A673 (cell line): ENCODE measurements around the gene QPCTL. TPM values are rescaled to one million over a fixed set of nuclear protein-coding genes. Genes with fewer than 3 reads are reported as not detected.

Experiments
- BruUV-seq: library from RNA; stranded (reverse); fragments of 400-500 nt; replicated peaks from 2 replicates; lab custom pipeline; 2021; lab: Mats Ljungman, UMichigan
- CTCF ChIA-PET: fragments of 300-600 bp; sonication (Branson Sonifier 250); formaldehyde crosslinking; loops from one replicate; lab custom pipeline; 2022; ENCODE audit warnings: antibody characterized with exemption; lab: Charles Lee
- POLR2A ChIA-PET: fragments of 300-600 bp; sonication (Branson Sonifier 250); formaldehyde crosslinking; loops from one replicate; lab custom pipeline; 2022; ENCODE audit warnings: antibody characterized with exemption; ENCODE audit not compliant: low non-redundant PET; lab: Charles Lee
- DNase-seq: peaks from one replicate; pipeline ENCODE4 v3.0.0-alpha.2; 2015; ENCODE audit warnings: low spot score
- H3K27ac ChIP-seq: fragments of 200-600 bp; sonication (generic); 2 replicates; pipeline ENCODE4 v1.5.1; 2016; ENCODE audit warnings: mixed run types, low read depth, mild to moderate bottlenecking, mixed read lengths, antibody characterized with exemption, low read length; ENCODE audit not compliant: poor library complexity, severe bottlenecking
- H3K27me3 ChIP-seq: fragments of 200-600 bp; sonication (generic); replicated peaks from 2 replicates; pipeline ENCODE4 v1.6.1; 2017; ENCODE audit warnings: mixed run types, low read depth, mild to moderate bottlenecking, mixed read lengths, antibody characterized with exemption, low read length; ENCODE audit not compliant: insufficient read depth, poor library complexity
- H3K36me3 ChIP-seq: fragments of 200-600 bp; sonication (generic); 2 replicates; pipeline ENCODE4 v1.6.1; 2016; ENCODE audit warnings: mixed run types, mild to moderate bottlenecking, mixed read lengths, antibody characterized with exemption, low read length; ENCODE audit not compliant: insufficient read depth, poor library complexity, severe bottlenecking
- H3K4me1 ChIP-seq: fragments of 200-600 bp; sonication (generic); 2 replicates; pipeline ENCODE4 v1.6.1; 2017; ENCODE audit warnings: mixed run types, mild to moderate bottlenecking, mixed read lengths, antibody characterized with exemption, low read length; ENCODE audit not compliant: insufficient read depth, poor library complexity, severe bottlenecking
- H3K4me3 ChIP-seq: fragments of 200-600 bp; sonication (generic); 2 replicates; pipeline ENCODE4 v1.5.1; 2016; ENCODE audit warnings: low read depth, mixed run types, mild to moderate bottlenecking, mixed read lengths, low read length; ENCODE audit not compliant: poor library complexity, severe bottlenecking
- H3K9me3 ChIP-seq: fragments of 200-600 bp; sonication (generic); 2 replicates; pipeline ENCODE4 v1.6.1; 2016; ENCODE audit warnings: mixed run types, low read depth, mild to moderate bottlenecking, mixed read lengths, antibody characterized with exemption, low read length; ENCODE audit not compliant: poor library complexity, severe bottlenecking
- CTCF ChIP-seq: fragments of 300-800, 200-600 bp; sonication (generic); conservative IDR thresholded peaks from 2 replicates; pipeline ENCODE4 v1.5.1; 2017; ENCODE audit warnings: low read depth, mild to moderate bottlenecking, antibody characterized with exemption, low read length, moderate library complexity, mixed read lengths
- EZH2 ChIP-seq: fragments of 200-600 bp; sonication (generic); IDR thresholded peaks from 2 replicates; pipeline ENCODE4 v1.6.1; 2017; ENCODE audit warnings: borderline replicate concordance, low read depth, mild to moderate bottlenecking, mixed read lengths, antibody characterized with exemption, low read length; ENCODE audit not compliant: poor library complexity, severe bottlenecking
- intact Hi-C: fragments of 100-400 bp; cut with micrococcal nuclease; formaldehyde crosslinking; loops from one replicate; pipeline ENCODE4 v1.10.0; 2022; ENCODE audit not compliant: unreplicated experiment
- total RNA-seq: library from RNA; stranded (reverse); gene quantifications from 2 replicates; pipeline ENCODE4 v1.2.3, GENCODE V29; 2021

The QPCTL gene
- total RNA-seq, 1 experiment from 2014 or later = 12.8 TPM

GRCh38 chr19:45739498-45740439, 47.3 kb downstream of the QPCTL start:
- H3K27ac ChIP-seq = no peak overlapping the region
- no peak for DNase-seq
- TF ChIP-seq CTCF = no peak
- no peak for TF ChIP-seq EZH2
- H3K27me3 ChIP-seq = no peaks in the 10 kb centered on the region
- no peaks in the 10 kb centered on the region for H3K4me1 ChIP-seq
- ChIA-PET POLR2A (no interaction called here), CTCF (no interaction called here)
- no peaks in the 10 kb centered on the region for H3K36me3 ChIP-seq
- H3K9me3 ChIP-seq = no peaks in the 10 kb centered on the region
- BruUV-seq = no TSS peak
- intact Hi-C loops = no loop called here
- no peak overlapping the region for H3K4me3 ChIP-seq

- H3K4me3 ChIP-seq = no peak overlapping the region
- intact Hi-C loops = no loop called here
- no peak for DNase-seq
- no peaks in the 10 kb centered on the region for H3K9me3 ChIP-seq
- no peaks in the 10 kb centered on the region for H3K36me3 ChIP-seq
- no peak for TF ChIP-seq EZH2
- TF ChIP-seq CTCF = no peak
- H3K27me3 ChIP-seq = no peaks in the 10 kb centered on the region
- no peak overlapping the region for H3K27ac ChIP-seq
- ChIA-PET CTCF (no interaction called here), POLR2A (no interaction called here)
- no peaks in the 10 kb centered on the region for H3K4me1 ChIP-seq
- no TSS peak for BruUV-seq
These were observed 50.5 kb downstream of the QPCTL start for GRCh38 chr19:45742969-45743368.

- no TSS peak for BruUV-seq
- TF ChIP-seq EZH2 (no peak), CTCF (no peak)
- intact Hi-C loops = no loop called here
- no peak overlapping the region for H3K4me3 ChIP-seq
- ChIA-PET POLR2A (interaction anchor here (0.6 kb wide), 1 partner anchor 31 kb away, joined by 4 read pairs; no protein-coding TSS in a partner anchor), CTCF (no interaction called here)
- no peaks in the 10 kb centered on the region for H3K27me3 ChIP-seq
- no peak for DNase-seq
- H3K4me1 ChIP-seq = no peaks in the 10 kb centered on the region
- H3K27ac ChIP-seq = no peak overlapping the region
- H3K36me3 ChIP-seq = no peaks in the 10 kb centered on the region
- H3K9me3 ChIP-seq = no peaks in the 10 kb centered on the region
These were observed 53.1 kb downstream of the QPCTL start for GRCh38 chr19:45745606-45746005.
